Measurements from ENCODE around the gene NCAPH2.
"Not testable (repeated sequence)": the region's sequence is repeated elsewhere in the genome, so short reads cannot be mapped to it uniquely, and the experiment has no call there.

The NCAPH2 gene

GRCh38 chr22:50531546-50531961 lies 23.5 kb downstream of the NCAPH2 start:
- DNase-seq = peak; percentile 58

- peak; percentile 16 for DNase-seq
Measured at GRCh38 chr22:50531962-50532674, 24.1 kb downstream of the NCAPH2 start.

GRCh38 chr22:50532824-50533796 lies 25.1 kb downstream of the NCAPH2 start:
- no peak for DNase-seq

GRCh38 chr22:50533856-50534711 lies 26.1 kb downstream of the NCAPH2 start:
- not testable (repeated sequence) for DNase-seq

GRCh38 chr22:50535113-50535512 lies 27.1 kb downstream of the NCAPH2 start:
- no peak for DNase-seq

GRCh38 chr22:50536226-50536625 lies 28.2 kb downstream of the NCAPH2 start:
- DNase-seq = no peak

GRCh38 chr22:50537765-50538164 lies 29.7 kb downstream of the NCAPH2 start:
- DNase-seq = no peak

GRCh38 chr22:50540381-50540780 lies 32.4 kb downstream of the NCAPH2 start:
- DNase-seq = no peak

GRCh38 chr22:50541667-50542026 lies 33.6 kb downstream of the NCAPH2 start:
- DNase-seq = not testable (repeated sequence)

GRCh38 chr22:50542416-50542927 lies 34.4 kb downstream of the NCAPH2 start:
- DNase-seq = peak; percentile 49

- peak; percentile 87 for DNase-seq
Measured at GRCh38 chr22:50544078-50544745, 36.2 kb downstream of the NCAPH2 start.

GRCh38 chr22:50544746-50545253 lies 36.8 kb downstream of the NCAPH2 start:
- DNase-seq = peak; percentile 66

GRCh38 chr22:50545522-50546325 lies 37.7 kb downstream of the NCAPH2 start, which contains the start of gene KLHDC7B:
Gene KLHDC7B (plus strand): TSS chr22:50545899. CDS start chr22:50546244, 345 bp downstream.
- DNase-seq = peak; percentile 68

- no peak for DNase-seq
Measured at GRCh38 chr22:50546326-50547262, 38.6 kb downstream of the NCAPH2 start.

GRCh38 chr22:50547263-50547985 lies 39.4 kb downstream of the NCAPH2 start:
- DNase-seq = no peak

- no peak for DNase-seq
Measured at GRCh38 chr22:50548040-50548920, 40.3 kb downstream of the NCAPH2 start.

- DNase-seq = no peak
Measured at GRCh38 chr22:50548921-50549790, 41.1 kb downstream of the NCAPH2 start.

Data from hematopoietic multipotent progenitor cell treated with erythropoietin and hydrocortisone succinate and interleukin-3 and kit ligand, for 6 days (in vitro differentiated cells).